ENCODE results near the gene TSSK6.

TSSK6 gene

DNA sequence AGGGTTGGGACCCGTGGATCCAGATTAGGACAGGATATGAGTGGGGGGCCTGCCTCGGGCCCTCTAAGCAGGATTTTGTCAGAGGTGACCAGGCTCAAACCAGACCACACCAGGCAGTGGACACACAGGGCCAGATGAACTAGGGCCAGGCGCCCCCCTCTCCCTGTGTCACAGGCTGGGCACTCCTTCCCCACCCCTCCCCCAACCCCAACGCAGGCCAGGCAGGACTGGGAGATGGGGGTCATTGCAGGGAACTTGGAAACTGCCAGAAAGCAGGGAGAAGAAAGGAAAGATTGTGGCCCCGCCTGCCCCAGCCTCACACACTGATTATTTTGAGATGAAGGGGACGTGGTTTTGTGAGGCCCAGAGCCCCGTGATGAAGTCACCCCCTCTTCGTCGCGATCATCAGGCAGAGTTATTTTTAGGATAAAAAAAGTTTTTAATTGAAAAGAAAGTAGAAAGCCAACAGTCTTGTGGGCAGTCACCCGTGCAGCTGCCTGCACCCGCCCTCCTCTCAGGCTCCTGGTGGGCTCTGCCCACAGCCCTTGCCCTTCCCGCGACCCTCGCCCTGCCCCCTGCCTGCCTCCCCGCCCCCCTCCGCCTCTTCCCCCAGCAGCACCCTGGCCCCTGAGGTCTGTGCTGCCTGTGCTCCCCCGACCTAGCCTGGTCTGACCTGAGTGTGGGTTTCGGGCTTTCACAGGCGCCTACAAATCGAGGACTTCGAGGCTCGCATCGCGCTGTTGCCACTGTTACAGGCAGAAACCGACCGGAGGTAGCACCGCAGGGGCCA is 11.4 kb upstream of the TSSK6 start:
- Histone ChIP-seq H3K36me3 (peaks cover 24 to 75% (median 57%) of the 10 kb centered on the region in 11 experiments), H3K9ac (peak overlapping the region; percentile 25 to 69 (median 56); a peak in 20 of 22 replicates), H3K4me3 (peak overlapping the region in 2 of 10 experiments; percentile 31 to 46; a peak in 4 of 20 replicates), H3K27ac (peak overlapping the region in 8 of 11 experiments; percentile 54 to 67 (median 62); a peak in 17 of 22 replicates), H3K27me3 (no peaks in the 10 kb centered on the region), H3K9me3 (replicated peaks in 1 of 11) (no peaks in the 10 kb centered on the region), H4K20me1 (peaks cover 34 to 86% (median 56%) of the 10 kb centered on the region in 11 experiments), H3K4me1 (peaks cover 62 to 76% (median 68%) of the 10 kb centered on the region in 10 experiments), H3K4me2 (peak overlapping the region; percentile 74 to 88 (median 80))
- TF ChIP-seq Cebpa-rat (IDR thresholded peaks at IDR 0.05): no peak

DNA sequence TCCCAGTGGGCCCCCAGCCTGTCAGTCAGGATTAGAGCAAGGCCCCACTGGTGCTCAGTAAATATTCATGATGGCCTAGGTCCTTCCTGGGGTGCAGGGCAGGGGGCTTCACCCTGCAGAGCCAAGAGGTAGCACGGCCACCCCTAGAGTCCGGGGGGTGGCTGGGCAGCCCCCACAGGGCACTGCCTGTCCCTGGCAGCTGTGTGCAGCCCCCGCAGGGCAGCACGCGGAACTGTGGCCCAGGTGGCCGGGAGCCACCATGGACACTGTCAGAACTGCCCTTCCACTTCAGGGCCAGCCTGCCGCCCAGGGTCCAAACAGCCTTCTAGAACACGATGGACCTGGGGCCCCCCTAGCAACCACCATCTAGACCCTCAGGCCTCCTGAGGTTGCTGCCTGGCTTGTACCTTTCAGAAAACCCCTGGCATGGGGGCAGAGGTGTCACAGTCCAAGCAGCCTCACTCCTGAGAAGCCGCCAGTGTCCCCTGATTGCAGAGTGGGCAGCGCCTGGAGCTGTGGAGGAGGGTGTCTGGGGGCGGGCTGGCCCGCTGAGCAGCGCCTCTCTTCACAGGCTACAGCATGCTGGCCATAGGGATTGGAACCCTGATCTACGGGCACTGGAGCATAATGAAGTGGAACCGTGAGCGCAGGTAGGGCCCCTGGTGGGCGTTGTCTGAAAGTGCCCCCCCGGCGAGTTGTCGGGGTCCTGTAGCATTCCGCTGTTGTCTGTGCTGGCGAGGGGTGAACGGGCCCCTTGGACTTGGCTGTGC is 10.4 kb upstream of the TSSK6 start:
- H3K4me3 ChIP-seq: no peak overlapping the region; a peak in 2 of 20 replicates
- H3K36me3 ChIP-seq: peaks cover 30 to 85% (median 65%) of the 10 kb centered on the region in 11 experiments
- H3K9me3 ChIP-seq (replicated peaks in 1 of 11): no peaks in the 10 kb centered on the region
- H3K27ac ChIP-seq: peak overlapping the region in 8 of 11 experiments; percentile 54 to 67 (median 62); a peak in 16 of 22 replicates
- peak overlapping the region; percentile 25 to 68 (median 56); a peak in 21 of 22 replicates for H3K9ac ChIP-seq
- TF ChIP-seq Cebpa-rat (IDR thresholded peaks at IDR 0.05): no peak
- H3K4me1 ChIP-seq: peaks cover 61 to 75% (median 69%) of the 10 kb centered on the region in 10 experiments
- peaks cover 34 to 91% (median 64%) of the 10 kb centered on the region in 11 experiments for H4K20me1 ChIP-seq
- no peaks in the 10 kb centered on the region for H3K27me3 ChIP-seq
- peak overlapping the region; percentile 74 to 88 (median 80) for H3K4me2 ChIP-seq

DNA sequence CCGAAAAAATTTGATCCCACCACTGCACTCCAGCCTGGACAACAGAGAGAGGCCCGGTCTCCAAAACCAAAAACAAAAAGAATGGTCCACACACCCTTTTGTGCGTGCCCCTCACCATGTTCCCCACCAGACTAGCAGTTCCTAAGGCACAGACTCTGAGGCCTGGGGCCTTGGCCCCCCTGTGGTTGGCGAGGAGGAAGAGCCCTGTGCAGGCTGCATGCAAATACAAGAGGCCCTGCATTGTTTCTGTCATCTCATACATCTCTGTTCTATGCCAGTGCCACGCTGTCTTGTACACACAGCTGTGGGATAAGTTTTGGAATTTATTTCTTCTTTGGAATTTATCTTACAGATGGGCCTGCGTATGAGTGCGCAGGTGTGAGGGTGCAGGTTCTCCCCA is 8.7 kb upstream of the TSSK6 start:
- H3K36me3 ChIP-seq: peaks cover 47 to 93% (median 76%) of the 10 kb centered on the region in 11 experiments
- peak overlapping the region; percentile 19 to 88 (median 76) for H3K4me2 ChIP-seq
- peak overlapping the region in 8 of 11 experiments; percentile 6 to 66 (median 49); a peak in 13 of 22 replicates for H3K9ac ChIP-seq

DNA sequence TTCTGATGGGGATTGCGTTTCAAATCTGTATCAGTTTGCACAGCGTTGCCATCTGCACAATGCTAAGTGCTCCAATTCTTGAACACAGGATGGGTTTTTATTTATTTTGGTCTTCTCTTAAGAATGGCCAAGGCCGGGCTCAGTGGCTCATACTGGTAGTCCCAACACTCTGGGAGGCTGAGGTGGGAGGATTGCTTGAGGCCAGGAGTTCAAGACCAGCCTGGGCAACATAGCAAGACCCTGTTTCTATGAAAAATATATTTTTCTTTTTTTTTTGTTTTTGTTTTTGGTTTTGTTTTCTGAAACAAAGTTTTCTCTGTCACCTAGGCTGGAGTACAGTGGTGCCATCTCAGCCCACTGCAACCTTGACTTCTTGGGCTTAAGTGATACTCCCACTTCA is 7.8 kb upstream of the TSSK6 start:
- Histone ChIP-seq H3K4me2 (peak overlapping the region in 10 of 11 experiments; percentile 19 to 88 (median 76); a peak in 18 of 22 replicates), H3K36me3 (peaks cover 44 to 93% (median 78%) of the 10 kb centered on the region in 11 experiments), H4K20me1 (peaks cover 47 to 97% (median 79%) of the 10 kb centered on the region in 11 experiments), H3K9ac (peak overlapping the region in 4 of 11 experiments; percentile 38 to 66 (median 53); a peak in 4 of 22 replicates), H3K27ac (peak overlapping the region in 4 of 11 experiments; percentile 27 to 45 (median 41); a peak in 5 of 22 replicates), H3K9me3 (replicated peaks in 1 of 11) (no peaks in the 10 kb centered on the region), H3K27me3 (no peaks in the 10 kb centered on the region), H3K4me3 (no peak overlapping the region), H3K4me1 (peaks cover 58 to 85% (median 68%) of the 10 kb centered on the region in 10 experiments)
- no peak for TF ChIP-seq Cebpa-rat (IDR thresholded peaks at IDR 0.05)

More for the DNA sequence above, 8.7 kb upstream of the TSSK6 start:
- no peak overlapping the region for H3K4me3 ChIP-seq
- no peaks in the 10 kb centered on the region for H3K27me3 ChIP-seq
- no peaks in the 10 kb centered on the region for H3K9me3 ChIP-seq (replicated peaks in 1 of 11)
- H3K4me1 ChIP-seq: peaks cover 56 to 78% (median 66%) of the 10 kb centered on the region in 10 experiments
- TF ChIP-seq Cebpa-rat (IDR thresholded peaks at IDR 0.05): no peak
- peaks cover 41 to 96% (median 76%) of the 10 kb centered on the region in 11 experiments for H4K20me1 ChIP-seq
- peak overlapping the region in 4 of 11 experiments; percentile 27 to 45 (median 41); a peak in 5 of 22 replicates for H3K27ac ChIP-seq

DNA sequence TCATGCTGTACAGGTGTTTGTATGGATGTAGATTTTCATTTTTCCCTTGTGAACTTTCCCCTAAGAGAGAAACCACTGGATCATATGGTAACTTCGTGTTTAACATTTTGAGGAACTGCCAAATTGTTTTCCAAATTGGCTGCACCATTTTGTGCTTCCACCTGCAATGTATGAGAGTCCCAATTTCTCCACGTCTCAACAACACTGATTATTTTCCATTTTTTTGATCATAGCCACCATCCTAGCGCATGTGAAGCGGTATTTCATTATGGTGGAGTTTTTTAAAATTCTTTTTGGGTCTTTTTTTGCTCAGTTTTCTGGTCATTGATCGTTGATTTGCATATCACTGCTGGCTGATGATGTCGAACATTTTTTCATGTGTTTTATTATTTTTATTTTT is 5.6 kb upstream of the TSSK6 start:
- Histone ChIP-seq H3K9ac (no peak overlapping the region), H4K20me1 (peaks cover 48 to 91% (median 71%) of the 10 kb centered on the region in 11 experiments), H3K27me3 (no peaks in the 10 kb centered on the region), H3K4me2 (peak overlapping the region in 2 of 11 experiments; percentile 37 to 43; a peak in 3 of 22 replicates), H3K9me3 (replicated peaks in 1 of 11) (no peaks in the 10 kb centered on the region), H3K36me3 (peaks cover 33 to 83% (median 68%) of the 10 kb centered on the region in 11 experiments), H3K4me3 (no peak overlapping the region), H3K27ac (no peak overlapping the region), H3K4me1 (peaks cover 54 to 85% (median 64%) of the 10 kb centered on the region in 10 experiments)
- no peak for TF ChIP-seq Cebpa-rat (IDR thresholded peaks at IDR 0.05)

DNA sequence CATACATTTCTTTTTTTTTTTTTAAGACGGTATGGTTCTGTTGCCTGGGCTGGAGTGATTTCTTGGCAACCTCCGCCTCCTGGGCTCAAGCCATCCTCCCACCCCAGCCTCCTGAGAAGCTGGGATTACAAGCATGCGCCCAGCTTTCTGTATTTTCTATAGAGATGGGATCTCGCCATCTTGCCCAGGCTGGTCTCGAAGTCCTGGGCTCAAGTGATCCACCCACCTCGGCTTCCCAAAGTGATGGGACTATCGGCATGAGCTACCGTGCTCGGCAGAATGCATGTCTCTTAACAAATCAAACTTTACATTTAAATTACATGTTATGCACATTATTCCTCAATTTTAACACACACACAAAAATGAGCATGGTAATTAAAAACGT is 1.9 kb upstream of the TSSK6 start:
- peaks cover 16 to 53% (median 33%) of the 10 kb centered on the region in 11 experiments; a peak in 16 of 22 replicates for H4K20me1 ChIP-seq
- peaks cover 19 to 61% (median 42%) of the 10 kb centered on the region in 11 experiments for H3K36me3 ChIP-seq
- H3K9me3 ChIP-seq (replicated peaks in 1 of 11): no peaks in the 10 kb centered on the region
- peaks cover 25 to 56% (median 36%) of the 10 kb centered on the region in 10 experiments for H3K4me1 ChIP-seq
- peak overlapping the region; percentile 84 to 94 (median 89); a peak in 21 of 22 replicates for H3K9ac ChIP-seq
- H3K27me3 ChIP-seq: no peaks in the 10 kb centered on the region
- peak overlapping the region; percentile 78 to 99 (median 92) for H3K4me2 ChIP-seq
- TF ChIP-seq Cebpa-rat (IDR thresholded peaks at IDR 0.05): no peak
- H3K4me3 ChIP-seq: peak overlapping the region; percentile 72 to 98 (median 88)
- peak overlapping the region in 10 of 11 experiments; percentile 84 to 92 (median 90); a peak in 15 of 22 replicates for H3K27ac ChIP-seq

DNA sequence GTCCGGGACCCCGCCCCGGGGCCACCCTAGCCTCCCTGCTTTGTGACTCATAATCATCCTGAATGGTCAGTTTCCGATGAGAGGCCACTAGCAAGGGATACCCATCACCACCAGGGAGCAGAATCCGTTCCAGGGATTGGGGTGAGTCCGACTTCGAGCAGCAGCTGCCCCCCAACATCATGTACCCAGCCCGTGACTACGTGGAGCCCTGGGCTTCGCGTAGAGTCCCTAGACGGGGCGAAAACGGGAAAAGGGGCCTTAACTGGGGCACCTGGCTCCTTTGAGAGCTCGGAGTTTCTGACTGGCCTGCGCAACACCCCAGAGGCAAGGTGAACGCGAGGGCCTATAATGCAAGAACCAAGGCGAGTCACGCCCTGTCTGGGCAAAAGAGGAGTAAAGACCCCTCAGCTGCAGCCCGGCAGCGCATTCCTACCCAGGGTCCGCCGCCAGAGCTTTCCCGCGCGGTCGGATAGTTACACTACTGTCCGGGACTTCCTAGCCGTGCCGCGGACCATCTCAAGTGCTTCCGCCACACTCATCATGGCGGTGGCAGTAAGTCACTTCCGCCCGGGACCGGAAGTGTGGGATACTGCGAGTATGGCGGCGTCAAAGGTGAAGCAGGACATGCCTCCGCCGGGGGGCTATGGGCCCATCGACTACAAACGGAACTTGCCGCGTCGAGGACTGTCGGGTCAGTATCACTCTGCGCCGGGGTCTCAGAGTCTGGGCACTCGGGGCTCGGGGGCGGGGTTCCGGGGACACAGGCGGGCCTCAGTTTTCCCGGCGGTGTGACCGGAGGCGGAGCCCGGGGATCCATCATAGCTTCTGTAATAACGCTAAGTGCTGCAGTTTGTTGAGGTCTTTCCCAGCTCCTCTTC is 533 bp upstream of the TSSK6 start, which contains the start of gene NDUFA13:
Gene NDUFA13, plus strand, starts transcription at position 584 of the 878 bp plus-strand sequence. Its CDS starts 14 bp downstream, at position 598.
- no peak for TF ChIP-seq Cebpa-rat (IDR thresholded peaks at IDR 0.05)
- Histone ChIP-seq H3K9ac (peak within 1 kb of the TSS; percentile 84 to 94 (median 89)), H3K36me3 (peaks cover 19 to 49% (median 31%) of the 10 kb centered on the region in 11 experiments), H3K4me1 (peaks cover 25 to 50% (median 36%) of the 10 kb centered on the region in 10 experiments), H3K27me3 (no peaks in the 10 kb centered on the region), H3K4me3 (peak within 1 kb of the TSS; percentile 72 to 98 (median 88)), H4K20me1 (peaks cover 10 to 42% (median 22%) of the 10 kb centered on the region in 11 experiments; a peak in 16 of 22 replicates), H3K9me3 (replicated peaks in 1 of 11) (no peaks in the 10 kb centered on the region), H3K4me2 (peak within 1 kb of the TSS; percentile 87 to 99 (median 95)), H3K27ac (peak within 1 kb of the TSS; percentile 84 to 92 (median 90))

Measured in BLaER1 treated with 17β-estradiol and CSF1 and Interleukin-3, amounts not matched to agents 10 nM and 100 nM (cell line).